NCI-H526 treated with DMSO at 0.1 percent for 48 hours (cell line): ENCODE data around the gene KLHDC10.
"Not testable (repeated sequence)": the region's sequence is repeated elsewhere in the genome, so short reads cannot be mapped to it uniquely, and the experiment has no call there.

ENCODE experiments used
- DNase-seq: peaks from one replicate; lab custom pipeline; 2025; lab: John Stamatoyannopoulos, UW

KLHDC10 gene, protein sequence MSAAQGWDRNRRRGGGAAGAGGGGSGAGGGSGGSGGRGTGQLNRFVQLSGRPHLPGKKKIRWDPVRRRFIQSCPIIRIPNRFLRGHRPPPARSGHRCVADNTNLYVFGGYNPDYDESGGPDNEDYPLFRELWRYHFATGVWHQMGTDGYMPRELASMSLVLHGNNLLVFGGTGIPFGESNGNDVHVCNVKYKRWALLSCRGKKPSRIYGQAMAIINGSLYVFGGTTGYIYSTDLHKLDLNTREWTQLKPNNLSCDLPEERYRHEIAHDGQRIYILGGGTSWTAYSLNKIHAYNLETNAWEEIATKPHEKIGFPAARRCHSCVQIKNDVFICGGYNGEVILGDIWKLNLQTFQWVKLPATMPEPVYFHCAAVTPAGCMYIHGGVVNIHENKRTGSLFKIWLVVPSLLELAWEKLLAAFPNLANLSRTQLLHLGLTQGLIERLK

DNA sequence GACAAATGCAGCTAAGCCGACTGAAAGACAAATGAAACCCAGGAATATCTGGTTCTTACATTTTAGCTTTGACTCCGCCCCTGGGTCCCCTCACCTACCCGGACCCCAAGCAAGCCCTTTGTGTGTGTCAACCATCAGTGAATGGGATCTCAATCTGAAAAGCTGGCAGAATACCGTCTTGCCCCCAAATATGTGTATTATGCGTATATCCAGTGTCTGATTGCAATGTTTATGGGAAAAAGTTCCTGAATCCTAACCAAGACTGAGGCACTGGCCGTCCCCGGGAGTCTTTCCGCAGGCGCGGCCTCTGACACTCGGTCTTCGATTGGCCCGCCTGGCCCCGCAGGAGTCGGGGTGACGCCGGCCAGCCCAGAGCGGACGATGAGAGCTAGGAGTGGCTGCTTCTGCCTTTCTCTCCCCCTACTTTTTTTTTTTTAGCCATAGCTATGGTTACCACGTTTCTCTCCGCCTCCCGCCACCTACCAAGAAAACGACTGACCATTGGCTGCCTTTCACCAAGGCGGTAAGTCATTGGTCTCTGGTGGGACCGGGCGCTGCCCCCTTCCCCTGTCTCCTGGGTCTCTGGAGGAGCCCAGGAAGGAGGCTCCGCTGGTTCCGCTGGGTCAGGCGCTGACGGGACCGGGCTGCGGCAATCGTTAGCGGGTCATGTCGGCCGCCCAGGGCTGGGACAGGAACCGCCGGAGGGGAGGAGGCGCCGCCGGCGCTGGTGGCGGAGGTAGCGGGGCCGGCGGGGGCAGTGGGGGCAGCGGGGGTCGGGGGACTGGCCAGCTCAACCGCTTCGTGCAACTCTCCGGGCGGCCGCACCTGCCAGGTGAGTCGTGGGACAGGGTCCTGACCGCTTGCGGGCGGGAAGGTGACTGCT lies at the start of gene KLHDC10:
Gene KLHDC10, plus strand, starts transcription at position 557 of the 883 bp plus-strand sequence. Its CDS starts 110 bp downstream, at position 667.
- DNase-seq: peak; percentile 99

DNA sequence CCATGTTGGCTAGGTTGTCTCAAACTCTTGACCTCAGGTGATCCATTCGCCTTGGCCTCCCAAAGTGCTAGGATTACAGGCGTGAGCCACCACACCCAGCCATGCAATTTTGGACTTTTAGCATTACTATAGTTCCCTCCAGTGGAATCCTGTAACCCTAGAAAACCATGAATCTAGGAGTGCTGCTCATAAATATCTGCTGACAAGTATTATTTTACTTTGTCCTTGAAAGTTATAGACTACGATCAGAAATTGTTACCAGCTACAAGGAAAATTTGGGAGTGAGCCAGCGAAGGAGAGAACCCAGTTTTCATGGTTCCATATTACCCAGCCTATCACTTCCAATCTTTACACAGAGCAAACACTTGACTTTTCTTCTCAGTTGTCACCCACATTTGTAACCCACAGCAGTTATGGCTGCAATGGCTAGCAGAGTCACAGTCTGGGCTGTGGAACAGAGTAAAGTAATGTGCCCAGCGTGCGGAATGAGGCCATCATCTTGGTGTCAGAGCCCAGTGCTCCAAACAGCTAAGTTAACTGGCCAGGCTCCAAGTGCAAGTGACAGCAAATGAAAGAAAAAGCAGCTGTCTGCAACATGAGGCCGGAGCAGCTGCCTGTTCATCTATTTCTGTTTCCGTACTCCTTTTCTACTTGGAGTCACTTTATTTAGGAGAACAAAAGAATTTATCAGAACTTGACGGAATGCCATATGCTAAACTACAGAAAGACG lies 49.1 kb upstream of the KLHDC10 start:
- no peak for DNase-seq

DNA sequence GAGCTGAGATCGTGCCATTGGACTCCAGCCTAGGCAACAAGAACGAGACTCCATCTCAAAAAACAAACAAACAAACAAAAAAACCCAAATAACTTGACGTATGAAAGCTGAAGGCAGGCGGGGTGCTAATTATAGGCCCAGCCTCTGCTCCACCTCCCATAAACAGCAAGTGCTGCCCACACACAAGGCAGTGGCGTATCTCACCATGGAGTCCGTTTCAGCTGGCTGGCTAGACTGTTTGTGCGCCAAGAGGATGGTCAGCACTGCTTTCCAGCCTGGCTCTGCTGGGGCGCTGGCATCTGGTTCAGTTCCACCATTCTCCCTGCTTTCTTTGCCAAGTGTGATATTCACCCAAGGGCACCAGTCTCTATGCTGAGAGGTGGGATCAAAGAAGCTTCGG lies 48.2 kb upstream of the KLHDC10 start:
- DNase-seq: no peak

DNA sequence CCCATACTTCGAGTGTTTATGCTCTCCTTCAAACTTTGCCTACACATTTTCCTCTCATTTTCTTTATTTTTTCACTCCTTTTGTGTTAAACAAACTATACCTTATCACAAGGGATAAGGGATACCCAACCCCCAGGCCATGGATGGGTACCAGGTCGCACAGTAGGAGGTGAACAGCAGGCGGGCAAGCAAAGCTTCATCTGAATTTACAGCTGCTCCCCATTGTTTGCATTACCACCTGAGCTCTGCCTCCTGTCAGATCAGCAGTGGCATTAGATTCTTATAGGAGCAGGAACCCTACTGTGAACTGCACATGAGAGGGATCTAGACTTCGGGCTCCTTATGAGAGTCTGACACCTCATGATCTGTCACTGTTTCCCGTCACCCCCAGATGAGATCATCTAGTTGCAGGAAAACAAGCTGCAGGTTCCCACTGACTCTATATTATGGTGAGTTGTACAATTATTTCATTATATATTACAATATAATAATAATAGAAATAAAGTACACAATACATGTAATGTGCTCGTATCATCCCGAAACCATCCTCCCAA lies 47.6 kb upstream of the KLHDC10 start:
- no peak for DNase-seq

DNA sequence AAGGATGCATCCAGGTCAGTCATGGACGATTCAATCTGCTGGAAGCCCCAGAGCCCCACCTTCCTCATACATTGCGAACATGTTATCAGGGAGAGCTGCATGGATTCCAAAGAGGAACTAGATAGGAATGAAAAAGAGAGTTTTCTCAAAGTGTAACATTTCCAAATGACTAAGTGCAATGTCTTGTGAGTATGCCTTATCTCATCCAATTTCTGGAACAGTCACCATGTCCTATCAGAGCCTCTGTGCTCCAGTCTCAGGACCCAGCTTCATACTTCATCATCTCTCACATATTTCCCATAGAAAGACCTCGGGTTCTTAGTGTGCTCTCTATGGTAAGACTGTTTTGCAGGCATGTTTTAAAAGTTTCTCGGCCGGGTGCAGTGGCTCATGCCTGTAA lies 45.9 kb upstream of the KLHDC10 start:
- DNase-seq: no peak

DNA sequence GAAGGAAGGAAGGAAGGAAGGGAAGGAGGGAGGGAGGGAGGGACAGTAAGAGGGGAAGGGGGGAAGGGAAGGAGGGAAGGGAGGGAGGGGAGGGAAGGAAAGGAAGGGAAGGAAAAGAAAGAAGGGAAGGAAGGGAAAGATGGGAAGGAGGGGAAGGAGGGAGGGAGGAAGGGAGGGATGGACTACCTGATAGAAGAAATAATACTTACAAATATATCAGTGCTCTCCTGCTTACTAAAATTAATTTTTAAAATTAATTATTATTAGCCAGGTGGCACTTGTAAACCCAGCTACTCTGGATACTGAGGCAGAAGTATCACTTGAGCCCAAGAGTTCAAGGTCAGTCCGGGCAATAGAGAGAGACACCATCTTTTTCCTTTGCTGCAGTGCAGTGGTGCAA lies 37.6 kb upstream of the KLHDC10 start:
- DNase-seq: no peak

DNA sequence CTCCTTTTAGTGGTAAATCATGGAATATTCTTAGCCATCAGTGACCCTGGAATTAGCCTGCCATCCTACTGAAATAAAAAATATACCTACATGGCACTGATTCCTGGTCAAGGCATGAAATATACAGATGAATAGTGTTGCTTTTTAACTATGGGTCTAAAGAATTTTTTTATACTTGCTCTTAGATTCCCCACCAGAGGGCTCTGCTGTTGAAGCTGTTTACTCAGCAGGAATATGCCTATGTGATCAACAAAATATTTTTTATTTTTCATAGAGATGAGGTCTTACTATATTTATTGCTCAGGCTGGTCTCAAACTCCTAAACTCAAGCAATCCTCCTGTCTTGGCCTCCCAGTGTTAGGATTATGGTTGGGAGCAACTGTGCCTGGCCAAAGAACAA lies 32.6 kb upstream of the KLHDC10 start:
- DNase-seq: no peak

DNA sequence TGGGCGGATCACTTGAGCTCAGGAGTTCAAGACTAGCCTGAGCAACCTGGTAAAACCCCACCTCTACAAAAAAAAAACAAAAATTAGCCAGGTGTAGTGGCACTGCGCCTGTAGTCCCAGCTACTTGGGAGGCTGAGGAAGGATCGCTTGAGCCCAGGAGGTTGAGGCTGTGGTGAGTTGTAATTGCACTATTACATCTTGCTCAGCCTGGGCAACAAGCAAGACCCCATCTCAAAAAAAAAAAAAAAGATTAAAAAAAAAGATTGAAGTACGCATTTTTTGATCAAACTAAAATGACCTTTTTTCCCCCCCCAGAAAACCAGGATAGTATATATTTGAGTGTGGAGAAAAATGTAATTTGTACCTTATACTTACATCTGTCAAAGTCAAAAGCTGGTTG lies 29.8 kb upstream of the KLHDC10 start:
- DNase-seq: no peak

DNA sequence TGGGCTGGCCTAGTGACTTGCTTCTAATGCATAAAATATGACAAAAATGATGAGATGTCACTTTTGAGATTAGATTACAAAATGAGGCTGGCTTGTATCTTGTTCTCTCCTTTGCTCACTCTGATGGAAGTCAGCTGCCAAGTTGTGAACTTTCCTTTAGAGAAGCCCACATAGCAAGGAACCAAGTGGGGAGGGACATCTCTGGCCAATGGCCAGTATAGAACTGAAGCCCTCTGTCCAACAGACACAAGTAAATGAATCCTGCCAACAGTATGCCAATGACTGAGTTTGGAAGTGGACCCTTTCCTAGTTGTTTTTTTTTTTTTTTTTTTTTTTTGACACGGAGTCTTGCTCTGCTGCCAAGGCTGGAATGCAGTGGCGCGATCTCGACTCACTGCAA lies 22.5 kb upstream of the KLHDC10 start:
- DNase-seq: no peak

DNA sequence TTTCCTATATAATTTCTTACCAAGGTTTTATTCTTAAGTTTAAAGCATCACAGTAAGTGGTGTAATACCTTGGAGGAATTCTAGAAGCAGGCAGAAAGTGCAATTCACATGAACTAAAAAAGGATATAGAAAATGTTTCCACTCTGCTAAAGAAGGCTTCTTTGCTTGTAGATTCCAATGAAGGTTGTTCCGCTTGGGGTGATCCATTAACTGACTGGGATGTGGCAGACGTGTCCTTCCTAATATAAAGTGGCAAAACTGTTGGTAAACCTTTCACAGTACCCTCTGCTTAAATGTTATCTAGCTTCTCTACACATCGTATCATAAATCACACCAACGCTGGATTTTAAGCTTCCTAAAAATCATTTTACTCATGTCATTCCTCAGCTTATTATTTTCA lies 21.4 kb upstream of the KLHDC10 start:
- no peak for DNase-seq

DNA sequence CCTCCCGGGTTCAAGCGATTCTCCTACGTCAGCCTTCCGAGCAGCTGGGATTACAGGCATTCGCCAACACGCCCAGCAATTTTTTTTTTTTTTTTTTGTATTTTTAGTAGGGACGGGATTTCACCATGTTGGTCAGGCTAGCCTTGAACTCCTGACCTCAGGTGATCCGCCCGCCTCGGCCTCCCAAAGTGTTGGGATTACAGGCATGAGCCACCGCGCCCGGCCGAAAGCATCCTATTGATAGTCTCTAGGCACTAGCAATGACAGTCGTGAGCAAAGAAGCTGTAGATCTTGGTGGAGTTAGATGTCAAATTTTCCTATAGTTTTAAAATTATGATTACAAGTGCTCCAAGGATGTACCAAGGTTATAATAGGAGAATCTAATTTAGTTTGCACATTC lies 18.1 kb upstream of the KLHDC10 start:
- DNase-seq: not testable (repeated sequence)

DNA sequence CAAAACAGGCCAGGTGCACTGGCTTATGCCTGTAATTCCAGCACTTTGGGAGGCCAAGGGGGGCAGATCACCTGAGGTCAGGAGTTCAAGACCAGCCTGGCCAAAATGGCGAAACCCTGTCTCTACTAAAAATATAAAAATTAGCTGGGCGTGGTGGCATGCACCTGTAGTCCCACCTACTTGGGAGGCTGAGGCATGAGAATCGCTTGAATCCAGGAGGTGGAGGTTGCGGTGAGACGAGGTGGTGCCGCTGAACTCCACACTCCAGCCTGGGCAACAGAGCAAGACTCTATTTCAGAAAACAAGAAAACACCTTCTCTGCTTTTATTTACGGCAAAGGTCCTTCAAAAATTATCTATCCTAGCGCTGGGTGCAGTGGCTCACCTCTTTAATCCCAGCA lies 15.1 kb upstream of the KLHDC10 start:
- not testable (repeated sequence) for DNase-seq

DNA sequence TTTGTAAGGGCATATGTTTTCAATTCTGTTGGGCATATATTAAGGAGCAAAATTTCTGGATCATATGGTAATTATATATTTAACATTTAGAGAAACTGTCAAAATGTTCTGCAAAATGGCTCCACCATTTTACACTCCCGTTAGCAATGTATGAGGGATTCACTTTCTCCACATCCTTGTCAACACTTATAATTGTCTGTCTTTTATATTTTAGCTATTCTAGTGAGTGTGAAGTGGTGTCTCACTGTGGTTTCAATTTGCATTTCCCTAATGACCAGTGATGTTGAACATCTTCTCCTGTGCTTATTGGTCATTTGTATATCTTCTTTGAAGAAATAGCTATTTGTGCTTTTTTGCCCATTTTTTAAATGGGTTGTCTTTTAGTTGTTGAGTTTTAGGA lies 8.1 kb upstream of the KLHDC10 start:
- DNase-seq: no peak

DNA sequence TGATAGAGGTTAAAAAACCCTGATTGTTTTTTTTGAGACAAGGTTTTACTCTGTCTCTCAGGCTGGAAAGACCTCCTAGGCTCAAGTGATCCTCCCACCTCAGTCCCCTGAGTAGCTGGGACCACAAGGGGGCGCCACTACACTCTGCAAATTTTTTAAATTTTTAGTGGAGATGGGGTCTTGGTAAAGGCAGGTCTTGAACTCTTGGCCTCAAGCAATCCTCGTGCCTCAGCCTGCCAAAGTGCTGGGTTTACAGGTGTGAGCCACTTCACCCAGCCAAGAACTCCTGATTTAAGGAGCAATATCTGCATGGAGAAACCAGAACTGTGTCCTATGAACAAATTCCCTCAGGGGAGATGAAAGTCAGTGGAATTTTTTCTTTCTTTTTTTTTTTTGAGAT lies 7.3 kb upstream of the KLHDC10 start:
- DNase-seq: no peak

DNA sequence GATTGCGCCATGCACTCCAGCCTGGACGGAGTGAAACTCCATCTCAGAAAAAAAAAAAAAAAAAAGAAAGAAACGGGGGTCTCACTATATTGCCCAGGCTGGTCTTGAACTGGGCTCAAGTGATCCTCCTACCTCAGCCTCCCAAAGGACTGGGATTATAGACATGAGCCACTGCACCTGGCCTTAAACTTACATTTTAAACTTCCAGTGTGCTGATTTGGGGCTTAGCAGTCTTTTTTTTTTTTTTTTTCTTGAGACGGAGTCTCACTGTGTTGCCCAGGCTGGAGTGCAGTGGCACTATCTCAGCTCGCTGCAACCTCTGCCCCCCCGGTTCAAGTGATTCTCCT lies 5.8 kb upstream of the KLHDC10 start:
- not testable (repeated sequence) for DNase-seq

DNA sequence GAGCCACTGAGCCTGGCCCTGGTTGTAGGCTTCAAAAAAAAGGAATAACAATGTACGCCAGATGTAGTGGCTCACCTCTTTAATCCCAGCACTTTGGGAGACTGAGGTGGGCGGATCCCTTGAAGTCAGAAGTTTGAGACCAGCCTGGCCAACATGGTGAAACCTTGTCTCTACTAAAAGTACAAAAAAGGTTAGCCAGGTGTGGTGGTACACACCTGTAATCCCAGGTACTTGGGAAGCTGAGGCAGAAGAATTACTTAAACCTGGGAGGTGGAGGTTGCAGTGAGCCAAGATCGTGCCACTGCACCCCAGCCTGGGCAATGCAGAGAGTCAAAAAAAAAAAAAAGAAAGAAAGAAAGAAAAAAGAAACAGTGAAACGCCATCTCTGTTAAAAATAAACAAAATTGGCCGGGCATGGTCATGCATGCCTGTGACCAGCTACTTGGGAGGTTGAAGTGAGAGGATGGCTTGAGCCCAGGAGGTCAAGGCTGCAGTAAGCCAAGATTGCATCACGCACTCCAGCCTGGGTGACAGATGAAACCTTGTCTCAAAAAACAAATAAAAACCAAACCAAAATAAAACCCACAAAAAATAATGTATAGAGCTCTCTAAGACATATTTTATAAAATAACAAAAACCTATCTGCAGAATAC lies 4.7 kb upstream of the KLHDC10 start:
- DNase-seq: no peak

DNA sequence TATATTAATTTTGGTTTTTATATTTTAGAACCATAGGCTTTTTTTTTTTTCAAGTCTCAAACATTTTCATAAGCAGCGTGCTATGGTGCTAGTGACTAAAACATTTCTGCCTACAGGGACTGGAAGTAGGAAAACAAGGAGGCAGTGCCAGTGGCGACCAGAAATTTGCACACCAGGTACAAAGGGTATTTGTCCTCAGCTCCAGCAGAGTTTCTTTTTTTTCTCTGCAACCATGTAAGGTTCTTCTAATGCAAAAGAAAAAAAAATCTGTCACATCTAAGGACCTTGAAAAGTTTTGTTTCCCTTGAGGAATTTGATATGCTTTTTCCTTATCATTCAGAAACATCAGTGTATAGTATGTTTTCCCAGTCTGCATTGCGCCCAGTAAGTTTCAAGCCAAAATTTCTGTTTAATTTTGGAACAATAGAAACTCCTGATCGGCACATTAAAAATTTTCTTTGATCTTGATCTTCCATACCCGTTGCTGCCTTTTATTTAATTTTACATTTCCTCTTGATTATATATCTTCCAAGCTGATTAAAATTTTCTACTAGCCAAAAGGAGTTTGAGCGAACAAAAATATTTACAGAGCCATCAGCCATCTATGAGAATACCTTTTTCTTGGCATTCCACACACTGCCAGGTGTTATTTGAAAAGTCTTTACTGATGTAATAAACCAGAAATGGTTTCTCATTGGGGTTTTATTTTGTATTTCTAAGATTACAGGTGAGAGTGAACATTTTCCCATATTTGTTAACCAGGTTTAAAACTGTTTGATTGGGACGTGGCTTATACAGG lies 956 bp upstream of the KLHDC10 start:
- DNase-seq: peak; percentile 70

DNA sequence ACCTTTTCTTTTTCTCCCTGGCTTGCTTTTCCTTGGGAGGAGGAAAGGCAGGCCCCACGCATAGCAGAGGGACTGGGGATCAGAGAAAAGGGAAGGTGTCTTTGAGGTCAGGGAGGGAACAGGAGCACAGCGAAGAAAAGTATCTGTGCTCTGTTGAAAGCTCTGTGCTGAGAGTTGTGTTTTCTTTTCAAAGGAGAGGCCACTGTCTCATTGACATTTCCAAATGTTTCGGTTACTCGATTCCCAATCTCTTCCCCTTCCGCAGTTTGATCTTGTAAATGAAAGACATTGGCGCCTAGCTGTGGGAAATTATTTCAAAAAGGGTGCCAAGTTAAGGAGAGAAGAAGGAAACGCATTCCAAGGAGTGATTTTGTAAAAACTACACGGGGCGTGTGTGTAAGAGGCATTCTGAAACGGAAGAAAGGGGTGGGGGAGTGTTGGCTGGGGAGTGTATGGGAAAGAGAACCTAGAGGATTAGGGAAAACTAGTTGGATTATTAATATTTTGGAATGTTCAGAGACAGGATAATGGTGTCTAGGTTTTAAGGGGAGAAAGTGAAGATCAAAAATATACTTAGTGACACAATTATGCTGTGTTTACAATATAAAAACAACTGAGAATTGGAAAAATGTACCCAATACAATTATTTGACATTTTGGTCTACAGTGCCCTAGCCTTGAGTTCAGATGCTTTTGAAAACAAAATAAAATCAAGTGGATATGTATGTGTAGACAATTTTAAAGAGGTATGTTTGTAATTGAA lies 708 bp downstream of the KLHDC10 start:
- DNase-seq: peak; percentile 19

DNA sequence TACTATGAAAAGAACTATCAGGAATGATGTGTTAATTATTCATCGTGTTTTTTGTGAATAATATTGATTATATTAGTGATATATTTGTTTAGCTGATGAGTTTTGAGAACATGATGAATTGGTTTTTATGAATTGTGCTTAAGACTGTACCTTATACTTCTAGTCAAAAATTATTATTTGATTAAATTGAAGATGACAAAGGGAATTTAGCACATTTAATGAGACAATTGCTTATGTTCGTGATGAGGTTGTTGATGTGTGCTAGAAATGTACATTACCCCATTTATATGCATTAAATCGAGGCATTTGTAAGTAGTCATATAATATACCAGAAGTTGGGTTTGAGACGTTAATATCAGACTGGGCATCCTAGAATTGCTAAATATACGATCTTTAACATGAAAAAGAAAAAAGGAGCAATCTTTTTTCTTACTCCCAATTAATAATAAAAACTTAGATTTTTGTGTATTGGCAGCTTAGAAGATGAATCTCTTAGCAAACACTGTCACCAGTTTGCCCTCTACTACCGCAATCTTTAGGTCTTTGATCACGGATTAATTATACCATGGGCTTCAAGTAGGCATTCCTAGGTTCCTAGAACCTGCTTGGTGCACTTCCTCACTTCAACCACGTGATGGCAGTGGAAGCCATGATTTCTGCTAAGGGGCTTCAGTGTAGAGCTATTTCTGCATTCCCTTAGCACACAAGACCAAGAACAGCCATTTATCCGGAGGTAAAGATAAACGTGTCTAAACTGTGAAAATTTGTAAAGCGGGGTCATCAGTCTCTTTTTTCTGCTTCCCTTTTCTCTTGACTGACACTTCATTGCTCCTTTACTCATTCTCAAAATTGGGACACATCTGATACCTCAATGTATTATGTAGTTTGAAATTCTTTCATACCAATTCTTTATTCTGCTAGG lies 1.6 kb downstream of the KLHDC10 start:
- peak; percentile 81 for DNase-seq
